ENCODE measurements around the gene MRPL58.
"Not testable (repeated sequence)": the region's sequence is repeated elsewhere in the genome, so short reads cannot be mapped to it uniquely, and the experiment has no call there.

- TF ChIP-seq, protein P1, sequence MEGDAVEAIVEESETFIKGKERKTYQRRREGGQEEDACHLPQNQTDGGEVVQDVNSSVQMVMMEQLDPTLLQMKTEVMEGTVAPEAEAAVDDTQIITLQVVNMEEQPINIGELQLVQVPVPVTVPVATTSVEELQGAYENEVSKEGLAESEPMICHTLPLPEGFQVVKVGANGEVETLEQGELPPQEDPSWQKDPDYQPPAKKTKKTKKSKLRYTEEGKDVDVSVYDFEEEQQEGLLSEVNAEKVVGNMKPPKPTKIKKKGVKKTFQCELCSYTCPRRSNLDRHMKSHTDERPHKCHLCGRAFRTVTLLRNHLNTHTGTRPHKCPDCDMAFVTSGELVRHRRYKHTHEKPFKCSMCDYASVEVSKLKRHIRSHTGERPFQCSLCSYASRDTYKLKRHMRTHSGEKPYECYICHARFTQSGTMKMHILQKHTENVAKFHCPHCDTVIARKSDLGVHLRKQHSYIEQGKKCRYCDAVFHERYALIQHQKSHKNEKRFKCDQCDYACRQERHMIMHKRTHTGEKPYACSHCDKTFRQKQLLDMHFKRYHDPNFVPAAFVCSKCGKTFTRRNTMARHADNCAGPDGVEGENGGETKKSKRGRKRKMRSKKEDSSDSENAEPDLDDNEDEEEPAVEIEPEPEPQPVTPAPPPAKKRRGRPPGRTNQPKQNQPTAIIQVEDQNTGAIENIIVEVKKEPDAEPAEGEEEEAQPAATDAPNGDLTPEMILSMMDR (conservative IDR thresholded peaks at IDR 0.05; ENCODE audit: low read length), result not testable (repeated sequence)
- not testable (repeated sequence) for TF ChIP-seq EZH2phosphoT487 (IDR thresholded peaks at IDR 0.05; ENCODE audit: borderline replicate concordance)
These were observed 29.7 kb upstream of the MRPL58 start for GRCh38 chr17:74982663-74983313.
